GM23338 (cell line): ENCODE results near the gene FAM78A. TPM values are rescaled to one million over a fixed set of nuclear protein-coding genes. Genes with fewer than 3 reads are reported as not detected.

Experiments used
- ATAC-seq: fragments of 200-7000 bp; cut with Tn5 transposase; 3 replicates; pipeline ENCODE4 v1.9.1; 2020
- DNase-seq: peaks from one replicate; pipeline ENCODE4 v3.0.0-alpha.2; 2015; ENCODE audit warnings: low spot score
- H2AFZ ChIP-seq: fragments of 200-600 bp; sonication (generic); 2 replicates; pipeline ENCODE4 v1.8.0; 2016; ENCODE audit warnings: antibody characterized with exemption, mild to moderate bottlenecking, moderate library complexity
- H3F3A ChIP-seq: fragments of 200-600 bp; sonication (generic); replicated peaks from 2 replicates; pipeline ENCODE4 v1.8.0; 2017; ENCODE audit warnings: antibody characterized with exemption, mixed run types, low read depth
- H3K27ac ChIP-seq: fragments of 200-600 bp; sonication (generic); 2 replicates; pipeline ENCODE4 v1.6.1; 2016; ENCODE audit warnings: low read depth
- H3K27me3 ChIP-seq: fragments of 200-600 bp; sonication (generic); 2 replicates; pipeline ENCODE4 v1.8.0; 2016; ENCODE audit warnings: mild to moderate bottlenecking, mixed run types, moderate library complexity; ENCODE audit not compliant: insufficient read depth
- H3K36me3 ChIP-seq: fragments of 200-600 bp; sonication (generic); 2 replicates; pipeline ENCODE4 v1.8.0; 2016; ENCODE audit warnings: mild to moderate bottlenecking; ENCODE audit not compliant: insufficient read depth
- H3K4me1 ChIP-seq: fragments of 200-600 bp; sonication (generic); 2 replicates; pipeline ENCODE4 v1.8.0; 2016; ENCODE audit warnings: mild to moderate bottlenecking, moderate library complexity; ENCODE audit not compliant: insufficient read depth
- H3K4me2 ChIP-seq: fragments of 200-600 bp; sonication (generic); 2 replicates; pipeline ENCODE4 v1.7.1; 2017; ENCODE audit warnings: mixed run types
- H3K4me3 ChIP-seq: fragments of 200-600 bp; sonication (generic); 2 replicates; pipeline ENCODE4 v1.6.1; 2016; ENCODE audit warnings: mixed run types
- H3K79me2 ChIP-seq: fragments of 200-600 bp; sonication (generic); replicated peaks from 2 replicates; pipeline ENCODE4 v1.8.0; 2017; ENCODE audit warnings: mild to moderate bottlenecking; ENCODE audit not compliant: insufficient read depth
- H3K9me2 ChIP-seq: fragments of 200-600 bp; sonication (generic); 2 replicates; pipeline ENCODE4 v1.8.0; 2017; ENCODE audit not compliant: insufficient read depth
- H4K20me1 ChIP-seq: fragments of 200-600 bp; sonication (generic); replicated peaks from 2 replicates; pipeline ENCODE4 v1.8.0; 2017; ENCODE audit warnings: mild to moderate bottlenecking; ENCODE audit not compliant: insufficient read depth
- H3K27ac Mint-ChIP-seq: 2 replicates; pipeline ENCODE4 v1.8.0; 2020; ENCODE audit warnings: inconsistent platforms, mild to moderate bottlenecking, moderate library complexity, mixed read lengths
- H3K27me3 Mint-ChIP-seq: 3 replicates; pipeline ENCODE4 v1.8.0; 2022; ENCODE audit warnings: low read depth, mild to moderate bottlenecking, moderate library complexity, mixed read lengths, inconsistent platforms; ENCODE audit not compliant: insufficient read depth, poor library complexity
- H3K36me3 Mint-ChIP-seq: 3 replicates; pipeline ENCODE4 v1.8.0; 2021; ENCODE audit warnings: low read depth, mild to moderate bottlenecking, inconsistent platforms, moderate library complexity, mixed read lengths
- H3K4me1 Mint-ChIP-seq: 3 replicates; pipeline ENCODE4 v1.8.0; 2020; ENCODE audit warnings: mild to moderate bottlenecking, inconsistent platforms, mixed read lengths
- H3K4me3 Mint-ChIP-seq: 3 replicates; pipeline ENCODE4 v1.8.0; 2021; ENCODE audit warnings: moderate library complexity, mild to moderate bottlenecking, inconsistent platforms, mixed read lengths
- H3K9me3 Mint-ChIP-seq: 3 replicates; pipeline ENCODE4 v1.8.0; 2020; ENCODE audit warnings: moderate library complexity, mild to moderate bottlenecking, inconsistent platforms, mixed read lengths
- CREB1 ChIP-seq: fragments of 250-450 bp; sonication (Bioruptor Pico); IDR thresholded peaks from 2 replicates; pipeline ENCODE4 v1.5.0; 2020; ENCODE audit warnings: low read depth, mild to moderate bottlenecking, moderate library complexity
- CTCF ChIP-seq, 2 experiments: fragments of 200-600 bp in 1 of 2; sonication (generic) in 1 of 2; conservative IDR thresholded peaks; 2 replicates each; pipeline versions ENCODE4 v1.5.1 to v1.6.1; 2016 to 2017; ENCODE audit warnings: antibody characterized with exemption in 2 of 2, low read depth in 2 of 2, mild to moderate bottlenecking in 2 of 2, moderate library complexity in 1 of 2
- ETS1 ChIP-seq: IDR thresholded peaks from 2 replicates; pipeline ENCODE4 v1.6.1; 2016; ENCODE audit warnings: antibody characterized with exemption
- EZH2 ChIP-seq: fragments of 200-600 bp; sonication (generic); IDR thresholded peaks from one replicate; pipeline ENCODE4 v1.8.0; 2017; ENCODE audit warnings: antibody characterized with exemption, mild to moderate bottlenecking, low read depth; ENCODE audit not compliant: unreplicated experiment
- EZH2phosphoT487 ChIP-seq: fragments of 200-600 bp; sonication (generic); IDR thresholded peaks from one replicate; pipeline ENCODE4 v1.8.1; 2018; ENCODE audit warnings: antibody characterized with exemption; ENCODE audit not compliant: unreplicated experiment
- JUNB ChIP-seq: IDR thresholded peaks from one replicate; pipeline ENCODE4 v1.6.1; 2016; ENCODE audit warnings: antibody characterized with exemption; ENCODE audit not compliant: unreplicated experiment
- NANOG ChIP-seq: IDR thresholded peaks from 2 replicates; pipeline ENCODE4 v1.6.1; 2016; ENCODE audit warnings: antibody characterized with exemption, borderline replicate concordance
- POLR2AphosphoS5 ChIP-seq: IDR thresholded peaks from 2 replicates; pipeline ENCODE4 v1.6.1; 2016; ENCODE audit warnings: antibody characterized with exemption, low read depth
- REST ChIP-seq: IDR thresholded peaks from one replicate; pipeline ENCODE4 v1.6.1; 2018; ENCODE audit warnings: antibody characterized with exemption; ENCODE audit not compliant: unreplicated experiment
- STAT1 ChIP-seq: IDR thresholded peaks from one replicate; pipeline ENCODE4 v1.6.1; 2016; ENCODE audit warnings: antibody characterized with exemption; ENCODE audit not compliant: unreplicated experiment
- ZNF114 ChIP-seq: fragments of 250-450 bp; sonication (Bioruptor Pico); IDR thresholded peaks from 2 replicates; pipeline ENCODE4 v1.5.0; 2020; ENCODE audit warnings: mild to moderate bottlenecking, moderate library complexity
- ZNF331 ChIP-seq: fragments of 250-450 bp; sonication (Bioruptor Pico); IDR thresholded peaks from 2 replicates; pipeline ENCODE4 v1.5.0; 2020; ENCODE audit warnings: low read depth, mild to moderate bottlenecking, moderate library complexity
- ZNF462 ChIP-seq: fragments of 250-450 bp; sonication (Bioruptor Pico); IDR thresholded peaks from 2 replicates; pipeline ENCODE4 v1.5.0; 2020; ENCODE audit warnings: mild to moderate bottlenecking, moderate library complexity
- polyA plus RNA-seq: library from polyadenylated mRNA; unstranded; fragments of >200 nt; fragmentation: Nextera tagmentation; extraction: Ambion mirVana; gene quantifications from 2 replicates; pipeline ENCODE4 v1.2.1, GENCODE V29; 2016
- total RNA-seq: library from RNA; depleted of rRNA; stranded (reverse); fragments of >200 nt; shearing (Covaris generic); gene quantifications from 2 replicates; pipeline ENCODE4 v1.2.3, GENCODE V29; 2014

The FAM78A gene
- total and polyA plus RNA-seq, 2 experiments from 2014 or later, result 0.57 to 2.1 TPM

- no peak overlapping the region for H3K27ac ChIP-seq
- H3K27me3 Mint-ChIP-seq, result peaks cover 44% of the 10 kb centered on the region
- DNase-seq (no peak), ATAC-seq (no peak)
- H3K79me2 ChIP-seq, result no peaks in the 10 kb centered on the region
- H2AFZ ChIP-seq, result no peak overlapping the region
- peaks cover 19% of the 10 kb centered on the region for H3K4me1 Mint-ChIP-seq
- H3K27me3 ChIP-seq, result peaks cover 26% of the 10 kb centered on the region
- no peaks in the 10 kb centered on the region for H4K20me1 ChIP-seq
- no peaks in the 10 kb centered on the region for H3K9me3 Mint-ChIP-seq
- no peaks in the 10 kb centered on the region for H3K36me3 Mint-ChIP-seq
- peaks cover 22% of the 10 kb centered on the region; the same call in 1 of the 2 replicates for H3F3A ChIP-seq
- no peak overlapping the region for H3K4me3 ChIP-seq
- peaks cover 5% of the 10 kb centered on the region; the same call in 1 of the 2 replicates for H3K4me1 ChIP-seq
- peak overlapping the region; percentile 36; the same call in 1 of the 3 replicates for H3K4me3 Mint-ChIP-seq
- TF ChIP-seq ZNF331 (no peak), EZH2phosphoT487 (no peak), REST (no peak), STAT1 (no peak), ETS1 (no peak), NANOG (no peak), ZNF462 (no peak), JUNB (no peak), ZNF114 (CRISPR knock-in tag) (no peak), CTCF (conservative IDR thresholded peaks at IDR 0.05; ENCODE audit: low read depth in 2 of 2) (no peak), POLR2AphosphoS5 (no peak), CREB1 (no peak), EZH2 (no peak)
- H3K4me2 ChIP-seq, result no peak overlapping the region
- H3K36me3 ChIP-seq, result no peaks in the 10 kb centered on the region
- H3K9me2 ChIP-seq, result no peaks in the 10 kb centered on the region
- H3K27ac Mint-ChIP-seq, result no peak overlapping the region
These were observed 4.3 kb upstream of the FAM78A start for GRCh38 chr9:131280660-131281059.
